LNCaP clone FGC (cell line): ENCODE measurements around the gene DCX.

ENCODE experiments used
- DNase-seq: peaks from one replicate; pipeline ENCODE4 v3.0.0-alpha.2; 2011; ENCODE audit warnings: low read depth
- H3K4me3 ChIP-seq: 2 replicates; pipeline ENCODE4 v1.5.1; 2011; ENCODE audit warnings: mild to moderate bottlenecking, low read depth, low read length, control low read depth
- TF ChIP-seq, protein P1 (sequence below): IDR thresholded peaks from 2 replicates; pipeline ENCODE4 v1.5.1; 2012; ENCODE audit warnings: mild to moderate bottlenecking; ENCODE audit not compliant: control insufficient read depth, insufficient read depth; ENCODE audit errors: extremely low read depth

DCX gene

DNA sequence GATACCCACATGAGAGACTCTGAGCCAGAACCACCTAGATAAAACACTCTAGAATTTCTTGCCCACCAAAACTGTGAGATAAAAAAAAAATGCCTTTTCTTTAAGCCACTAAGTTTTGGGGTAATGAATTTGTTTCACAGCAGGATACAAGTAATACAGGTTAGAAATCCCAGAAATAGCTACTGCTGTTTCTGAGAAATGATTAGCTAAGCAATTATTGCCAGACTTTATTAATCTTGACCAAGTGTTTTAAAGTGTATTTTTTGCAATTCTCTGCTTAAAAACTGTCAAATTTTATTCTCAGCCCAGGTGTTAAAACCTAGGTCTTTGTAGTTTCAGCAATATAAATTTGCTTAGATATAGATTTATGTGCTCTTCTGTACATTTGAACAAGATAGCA, 83.1 kb downstream of the DCX start:
- TF ChIP-seq, protein P1, sequence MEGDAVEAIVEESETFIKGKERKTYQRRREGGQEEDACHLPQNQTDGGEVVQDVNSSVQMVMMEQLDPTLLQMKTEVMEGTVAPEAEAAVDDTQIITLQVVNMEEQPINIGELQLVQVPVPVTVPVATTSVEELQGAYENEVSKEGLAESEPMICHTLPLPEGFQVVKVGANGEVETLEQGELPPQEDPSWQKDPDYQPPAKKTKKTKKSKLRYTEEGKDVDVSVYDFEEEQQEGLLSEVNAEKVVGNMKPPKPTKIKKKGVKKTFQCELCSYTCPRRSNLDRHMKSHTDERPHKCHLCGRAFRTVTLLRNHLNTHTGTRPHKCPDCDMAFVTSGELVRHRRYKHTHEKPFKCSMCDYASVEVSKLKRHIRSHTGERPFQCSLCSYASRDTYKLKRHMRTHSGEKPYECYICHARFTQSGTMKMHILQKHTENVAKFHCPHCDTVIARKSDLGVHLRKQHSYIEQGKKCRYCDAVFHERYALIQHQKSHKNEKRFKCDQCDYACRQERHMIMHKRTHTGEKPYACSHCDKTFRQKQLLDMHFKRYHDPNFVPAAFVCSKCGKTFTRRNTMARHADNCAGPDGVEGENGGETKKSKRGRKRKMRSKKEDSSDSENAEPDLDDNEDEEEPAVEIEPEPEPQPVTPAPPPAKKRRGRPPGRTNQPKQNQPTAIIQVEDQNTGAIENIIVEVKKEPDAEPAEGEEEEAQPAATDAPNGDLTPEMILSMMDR, result no peak

DNA sequence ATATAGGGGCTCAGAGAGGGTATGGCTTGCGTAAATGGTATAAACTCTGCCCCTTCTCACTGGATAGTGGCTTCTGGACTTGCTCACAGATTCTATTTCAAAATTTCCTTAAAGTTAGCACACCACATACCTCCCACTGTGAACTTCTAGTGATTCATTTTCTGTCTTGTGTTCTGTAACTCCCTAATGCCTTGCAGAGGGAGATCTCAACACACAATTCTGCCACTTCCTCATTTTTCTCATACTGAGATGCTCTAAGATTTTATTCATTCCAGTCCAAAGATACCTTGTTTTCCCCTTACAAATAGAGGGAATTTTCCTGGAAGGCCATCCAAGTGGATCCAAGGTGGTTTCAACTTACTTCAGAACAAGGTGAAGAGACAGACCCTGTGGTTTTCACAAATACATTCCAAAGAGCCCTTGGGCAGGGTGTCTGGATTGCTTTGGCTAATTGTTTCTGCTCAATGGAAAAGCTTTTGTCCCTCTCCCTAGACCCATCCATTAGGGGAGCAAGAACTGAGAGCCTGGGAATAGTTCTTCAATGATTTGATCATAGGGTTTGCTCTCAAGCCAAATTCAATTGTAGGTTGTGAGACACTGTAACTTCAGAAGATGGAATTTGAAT, 89.6 kb downstream of the DCX start:
- DNase-seq, result no peak
- TF ChIP-seq, protein P1, result no peak
- H3K4me3 ChIP-seq, result no peak overlapping the region

More for the DNA sequence above, 83.1 kb downstream of the DCX start:
- H3K4me3 ChIP-seq, result no peak overlapping the region
- DNase-seq, result no peak

DNA sequence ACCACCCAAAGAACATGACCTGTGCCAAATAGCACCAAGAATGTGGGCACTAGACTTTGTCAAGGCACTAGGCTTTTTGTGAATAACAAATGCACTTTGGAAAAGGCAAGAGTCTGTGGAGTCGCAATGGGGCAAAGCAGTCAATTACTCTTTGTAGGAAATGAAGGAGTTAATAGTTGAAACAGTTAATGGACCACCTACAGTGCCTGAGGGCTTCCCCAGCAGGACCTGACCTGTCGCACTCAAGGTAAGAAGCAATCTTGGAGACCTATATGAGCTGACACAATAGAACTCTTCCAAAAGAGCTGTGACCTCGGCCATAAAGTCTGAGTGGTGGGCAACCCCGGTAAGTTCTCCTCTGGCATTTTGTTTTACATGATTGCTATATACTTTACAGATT, 92.5 kb downstream of the DCX start:
- DNase-seq, result no peak
- TF ChIP-seq, protein P1, result no peak

DNA sequence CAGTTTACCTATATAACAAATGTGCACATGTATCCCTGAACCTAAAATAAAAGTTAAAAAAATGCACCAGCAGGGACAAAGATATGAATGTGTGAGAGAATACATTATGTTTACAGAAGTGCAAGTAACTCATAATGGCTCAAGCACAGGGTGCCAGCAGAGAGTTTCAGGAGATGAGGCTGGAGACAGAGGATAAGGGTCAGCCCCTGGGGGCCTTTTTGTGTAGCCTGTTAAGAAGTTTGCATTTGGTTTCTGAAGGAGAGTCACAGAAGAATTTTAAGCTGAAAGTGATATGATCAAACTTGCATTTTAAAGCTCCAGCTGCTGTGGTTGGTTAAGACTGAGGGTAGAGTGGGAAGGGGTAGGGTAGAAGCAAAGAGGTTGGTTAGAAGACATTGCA, 93.1 kb downstream of the DCX start:
- TF ChIP-seq, protein P1, result no peak

More for the DNA sequence above, 92.5 kb downstream of the DCX start:
- no peak overlapping the region for H3K4me3 ChIP-seq

DNA sequence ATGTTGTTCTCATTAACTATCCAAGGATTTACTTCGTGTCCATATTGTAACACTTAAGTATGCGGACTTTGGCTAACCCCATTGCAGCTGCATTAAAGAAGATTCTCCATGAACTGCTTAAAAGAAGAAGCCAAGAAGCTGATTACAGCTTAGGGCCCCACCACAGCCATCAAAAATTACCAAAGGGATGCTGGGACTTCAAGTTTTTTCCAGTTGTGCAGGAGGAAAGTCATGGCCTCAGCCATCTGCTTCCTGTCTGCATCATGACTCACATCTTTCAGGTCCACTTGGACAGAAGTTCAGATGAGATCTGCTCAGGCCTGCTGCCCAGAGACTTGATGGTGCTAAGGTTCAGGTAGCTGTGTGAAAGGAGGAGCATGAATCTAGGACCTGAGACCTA, 102.9 kb downstream of the DCX start:
- no peak for DNase-seq
- no peak overlapping the region for H3K4me3 ChIP-seq
- TF ChIP-seq, protein P1, result no peak

More for the DNA sequence above, 93.1 kb downstream of the DCX start:
- DNase-seq, result no peak
- no peak overlapping the region for H3K4me3 ChIP-seq

DNA sequence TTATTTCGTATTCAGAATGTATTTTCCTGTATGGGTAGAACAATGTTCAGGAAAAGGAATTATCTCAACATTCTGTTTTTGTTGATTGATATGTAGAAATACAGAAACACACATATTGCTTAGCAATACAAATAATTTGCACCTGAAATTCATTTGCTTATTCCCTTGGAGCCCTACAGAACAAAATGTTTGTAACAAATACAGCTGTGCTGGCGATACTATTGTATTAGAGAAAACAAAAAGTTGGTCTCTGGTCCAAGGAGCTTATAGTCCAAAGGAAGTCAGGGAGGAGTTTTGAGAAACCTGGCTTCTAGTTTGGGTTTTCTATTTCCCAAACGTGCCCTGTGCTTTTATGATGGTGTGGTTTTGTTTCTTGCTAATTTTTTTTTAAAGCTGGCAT, 104.0 kb downstream of the DCX start:
- DNase-seq, result no peak
- no peak overlapping the region for H3K4me3 ChIP-seq
- TF ChIP-seq, protein P1, result no peak

DNA sequence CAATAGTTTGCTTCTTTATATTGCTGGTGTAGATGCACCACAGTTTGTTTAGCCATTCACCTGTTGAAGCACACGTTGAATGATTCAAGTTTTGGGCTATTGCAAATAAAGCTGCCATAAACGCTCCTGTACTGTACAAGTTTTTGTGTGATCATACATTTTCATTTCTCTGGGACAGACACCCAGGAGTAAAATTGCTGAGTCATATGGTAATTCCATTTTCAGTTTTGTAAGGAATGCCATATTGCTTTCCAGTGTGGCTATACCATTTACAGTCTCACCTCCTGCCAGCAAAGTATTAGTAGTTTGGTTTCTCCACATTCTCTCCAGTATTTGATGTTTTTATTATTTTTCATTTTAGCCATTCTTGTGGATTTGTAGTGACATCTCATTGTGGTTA, 109.7 kb downstream of the DCX start:
- TF ChIP-seq, protein P1, result no peak
- no peak overlapping the region for H3K4me3 ChIP-seq
- DNase-seq, result no peak
